HUDEP-2 (cell line): ENCODE results near the gene DCXR.

Experiments
- DNase-seq, 76 experiments: peaks; one replicate each; lab custom pipeline; 2025; ENCODE audit not compliant: unreplicated experiment in 76 of 76; lab: John Stamatoyannopoulos, UW

Gene DCXR

DNA sequence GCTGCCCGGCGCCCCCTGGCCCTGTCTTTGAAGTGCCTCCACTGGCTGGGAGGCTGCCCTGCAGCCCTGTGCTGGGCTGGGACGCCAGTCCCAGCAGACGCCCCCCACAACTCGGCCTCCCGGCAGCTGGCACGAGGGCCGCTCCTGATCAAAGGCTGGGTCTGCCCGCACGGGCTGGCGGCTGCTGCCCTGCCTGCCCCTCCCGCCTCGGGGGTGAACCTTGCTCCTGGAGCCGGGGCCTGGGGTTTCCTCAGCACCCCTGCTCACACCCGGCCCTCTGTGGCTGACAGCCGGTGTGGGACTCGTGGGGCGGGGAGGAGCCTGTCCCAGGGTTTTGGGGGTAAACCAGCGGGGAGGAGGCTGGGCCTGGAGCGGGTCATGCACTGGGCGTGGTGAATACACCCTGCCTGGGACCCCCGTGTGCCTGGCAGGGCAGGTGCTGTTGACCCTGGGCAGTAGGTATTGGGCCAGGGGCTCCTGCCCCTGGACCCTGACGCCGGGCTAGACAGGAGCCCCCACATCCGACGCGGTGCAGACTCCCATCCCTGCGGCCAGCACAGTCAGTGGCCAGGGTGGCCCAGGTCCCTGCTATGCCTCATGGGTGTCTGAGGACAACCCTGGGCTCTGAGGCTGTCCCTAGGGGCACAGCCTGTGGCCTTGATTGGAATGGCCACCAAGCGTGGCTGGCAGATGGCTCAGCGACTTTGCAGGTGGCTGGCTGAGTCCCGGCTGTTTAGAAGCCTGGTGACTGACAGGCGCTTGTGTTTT, 36.5 kb downstream of the DCXR start:
- no peak for DNase-seq

GRCh38 chr17:81999976-82000802, 37.3 kb downstream of the DCXR start:
- DNase-seq = no peak

DNA sequence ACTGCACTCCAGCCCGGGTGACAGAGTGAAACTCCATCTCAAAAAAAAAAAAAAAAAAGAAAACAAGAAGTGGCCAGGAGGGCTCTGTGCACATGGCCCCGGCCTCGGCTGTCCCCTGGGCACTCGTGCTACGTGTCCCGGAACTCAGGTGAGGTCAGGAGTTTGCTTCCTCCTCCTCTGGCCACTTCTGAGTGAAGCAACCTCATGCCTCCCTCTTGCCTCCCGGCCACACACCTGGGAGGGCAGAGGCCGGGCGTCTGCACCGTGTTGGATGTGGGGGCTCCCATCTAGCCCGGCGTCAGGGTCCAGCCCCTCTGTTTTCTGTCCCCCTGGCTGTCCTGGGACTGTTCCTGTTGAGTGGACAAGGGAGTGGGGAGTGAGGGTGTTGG, 37.9 kb downstream of the DCXR start:
- no peak for DNase-seq

DNA sequence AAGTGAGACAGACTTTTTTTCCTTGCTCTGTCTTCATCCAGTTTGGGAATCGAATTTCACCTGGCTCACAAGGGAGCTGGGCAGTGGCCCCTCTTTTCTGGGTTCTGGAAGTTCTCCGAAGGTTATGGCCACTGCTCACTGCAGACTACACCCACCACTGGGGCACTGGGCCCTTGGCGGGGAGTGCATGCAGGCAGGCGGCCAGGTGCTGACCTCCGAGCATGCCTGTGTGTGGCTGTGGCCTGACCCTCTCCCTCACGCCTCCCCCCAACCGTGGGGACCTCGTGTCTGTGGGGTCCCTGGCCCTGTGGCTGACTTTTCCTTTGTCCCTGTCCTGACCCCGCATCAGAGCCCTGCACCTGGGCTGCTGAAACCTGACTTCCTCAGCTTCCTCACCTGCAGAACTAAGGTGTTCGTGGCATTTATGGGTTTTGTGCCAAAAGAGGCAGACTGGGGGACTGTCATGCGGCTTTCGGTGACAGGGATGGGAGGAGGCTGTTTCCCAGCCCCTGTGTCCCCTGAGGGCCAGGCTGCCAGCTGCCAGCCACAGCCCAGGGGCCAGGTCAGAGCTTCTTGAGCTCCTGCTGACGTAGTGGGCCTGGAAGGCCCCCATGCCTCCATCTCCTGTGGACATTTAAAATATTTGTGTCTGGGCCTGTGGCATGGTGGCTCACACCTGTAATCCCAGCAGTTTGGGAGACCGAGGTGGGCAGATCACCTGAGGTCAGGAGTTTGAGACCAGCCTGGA, 38.6 kb downstream of the DCXR start:
- DNase-seq = no peak

GRCh38 chr17:81998212-81998611, 39.3 kb downstream of the DCXR start:
- DNase-seq = no peak

- DNase-seq = no peak
Measured at GRCh38 chr17:81996757-81997441, 40.6 kb downstream of the DCXR start.

DNA sequence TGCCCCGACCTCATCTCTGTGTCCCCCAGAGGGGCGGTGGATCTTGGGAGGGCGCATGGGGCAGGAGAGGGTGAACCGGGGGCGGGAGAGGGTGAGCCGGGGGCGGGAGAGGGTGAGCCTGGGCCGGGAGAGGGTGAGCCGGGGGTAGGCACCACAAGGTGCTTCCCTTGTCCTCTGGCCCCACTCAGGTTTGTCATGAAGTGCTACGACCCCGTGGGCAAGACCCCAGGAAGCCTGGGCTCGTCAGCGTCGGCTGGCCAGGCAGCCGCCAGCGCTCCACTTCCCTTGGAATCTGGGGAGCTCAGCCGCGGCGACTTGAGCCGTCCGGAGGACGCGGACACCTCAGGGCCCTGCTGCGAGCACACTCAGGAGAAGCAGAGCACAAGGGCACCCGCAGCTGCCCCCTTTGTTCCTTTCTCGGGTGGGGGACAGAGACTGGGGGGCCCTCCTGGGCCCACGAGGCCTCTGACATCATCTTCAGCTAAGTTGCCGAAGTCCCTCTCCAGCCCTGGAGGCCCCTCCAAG, 41.2 kb downstream of the DCXR start:
- no peak for DNase-seq

- no peak for DNase-seq
Measured at GRCh38 chr17:81995463-81996231, 41.9 kb downstream of the DCXR start.

DNA sequence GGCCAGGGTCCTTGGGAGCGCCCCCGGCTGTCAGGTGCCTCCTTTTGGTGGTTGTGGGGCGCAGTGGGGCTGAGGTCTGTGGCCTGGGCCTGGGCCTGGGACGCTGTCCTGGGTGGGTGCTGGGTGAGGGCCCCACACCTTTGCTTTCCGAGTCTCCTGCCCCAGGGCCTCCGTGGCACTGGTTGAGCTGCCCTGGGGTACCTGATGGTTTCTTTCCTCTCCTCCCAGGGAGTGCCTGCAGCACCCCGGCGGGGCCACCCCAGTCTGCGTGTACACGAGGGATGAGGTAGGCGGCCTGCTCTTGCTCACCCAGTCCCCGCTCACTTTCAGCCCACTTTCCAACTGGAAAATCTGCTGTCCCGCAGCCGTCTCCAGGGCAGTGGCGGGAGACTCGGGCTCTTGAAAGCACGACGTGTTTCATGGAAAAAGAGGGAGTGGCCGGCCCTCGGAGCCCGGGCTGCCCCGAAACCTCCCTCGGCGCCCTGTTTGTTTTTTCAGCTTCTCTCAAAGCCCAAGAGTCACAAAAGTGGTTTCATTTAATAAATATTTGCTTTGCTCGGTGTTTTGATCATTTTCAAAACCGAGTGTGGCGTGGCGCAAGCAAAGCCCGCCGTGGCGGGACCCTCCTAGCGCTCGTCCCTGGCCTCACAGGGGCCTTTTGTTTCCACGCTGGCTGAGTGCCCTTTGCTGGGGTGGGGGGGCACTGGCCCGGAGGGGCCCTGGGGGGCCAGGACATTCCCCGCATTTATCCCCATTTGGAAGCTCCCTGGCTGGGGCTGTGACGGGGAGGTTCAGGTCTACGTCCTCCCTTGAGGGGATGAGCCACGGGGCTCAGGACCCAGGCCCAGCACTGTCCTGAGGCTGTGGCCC, 42.7 kb downstream of the DCXR start:
- DNase-seq = no peak

GRCh38 chr17:81993729-81994592, 43.5 kb downstream of the DCXR start:
- DNase-seq = no peak

GRCh38 chr17:81992306-81993102, 45.0 kb downstream of the DCXR start:
- no peak for DNase-seq

DNA sequence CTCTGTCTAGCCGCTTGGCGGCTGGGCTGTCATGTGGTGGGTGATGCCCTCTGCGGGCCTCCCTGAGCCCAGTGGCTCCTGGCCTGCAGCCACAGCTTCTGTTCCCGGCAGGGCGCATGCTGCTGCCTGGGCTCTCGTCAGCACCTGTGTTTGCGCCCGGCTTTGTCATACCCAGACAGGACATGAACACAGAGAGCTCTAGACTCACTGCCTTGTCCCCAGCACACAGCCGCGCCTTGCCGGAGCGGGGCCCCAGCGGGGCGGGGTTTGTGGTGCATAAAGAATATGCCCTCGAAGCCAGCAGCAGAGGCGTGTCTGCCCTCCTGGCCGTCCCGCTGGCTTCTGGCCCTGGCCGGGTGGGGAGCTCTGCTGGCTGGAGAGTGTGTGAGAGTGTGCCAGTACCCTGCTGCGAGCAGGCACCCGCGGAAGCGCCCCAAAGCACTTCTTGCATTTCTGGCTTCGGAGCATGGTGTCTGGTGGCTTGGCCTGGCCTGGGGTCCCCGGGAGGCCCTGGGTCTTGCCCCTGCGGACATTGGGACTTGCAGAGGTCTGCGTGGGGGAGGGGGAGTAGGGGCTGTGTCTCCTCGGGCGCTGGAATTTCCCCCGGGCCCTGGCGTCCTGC, 45.7 kb downstream of the DCXR start:
- DNase-seq = peak in 73 of 76 experiments; percentile 33 to 96 (median 87)

DNA sequence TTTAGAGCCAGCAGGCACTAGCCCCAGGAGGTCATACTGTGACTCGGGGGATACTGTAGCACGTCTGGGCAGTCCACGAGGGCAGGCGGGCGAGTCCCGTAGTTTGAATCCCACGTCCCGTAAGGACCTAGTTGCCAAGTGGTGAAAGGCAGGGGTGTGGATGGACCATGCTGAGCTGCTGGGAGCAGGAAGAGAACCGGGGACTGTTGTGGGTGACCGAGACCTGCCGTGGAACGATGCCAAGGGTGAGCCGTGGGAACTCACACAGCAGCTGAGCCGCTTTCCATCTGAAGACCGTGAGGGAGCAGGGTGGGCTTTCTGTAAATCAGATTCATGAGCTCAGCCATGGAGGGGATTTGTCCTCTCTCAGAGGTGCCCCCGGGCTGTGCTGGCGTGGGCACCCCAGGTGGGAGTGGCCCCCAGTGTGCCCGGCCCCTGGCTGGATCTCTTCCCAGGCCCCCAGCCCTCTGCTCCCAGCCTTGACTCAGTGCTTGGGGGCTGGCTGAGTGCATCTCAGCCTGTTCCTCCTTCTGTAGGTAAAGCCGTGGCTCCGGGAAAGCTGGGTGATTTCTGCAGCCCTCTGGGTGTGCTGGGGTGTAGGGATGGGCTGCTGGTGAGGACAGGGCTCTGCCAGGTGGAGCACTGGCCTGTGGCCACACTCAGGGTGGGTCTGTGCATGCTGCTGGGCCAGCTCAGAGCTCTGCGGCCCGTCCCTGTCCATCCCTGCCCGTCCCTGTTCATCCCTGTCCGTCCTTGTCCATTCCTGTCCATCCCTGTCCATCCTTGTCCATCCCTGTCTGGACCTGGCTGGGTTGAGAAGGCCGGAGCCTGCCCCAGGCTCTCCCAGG, 46.4 kb downstream of the DCXR start:
- DNase-seq = no peak

- DNase-seq = no peak
Measured at GRCh38 chr17:81987161-81987770, 50.2 kb downstream of the DCXR start.

DNA sequence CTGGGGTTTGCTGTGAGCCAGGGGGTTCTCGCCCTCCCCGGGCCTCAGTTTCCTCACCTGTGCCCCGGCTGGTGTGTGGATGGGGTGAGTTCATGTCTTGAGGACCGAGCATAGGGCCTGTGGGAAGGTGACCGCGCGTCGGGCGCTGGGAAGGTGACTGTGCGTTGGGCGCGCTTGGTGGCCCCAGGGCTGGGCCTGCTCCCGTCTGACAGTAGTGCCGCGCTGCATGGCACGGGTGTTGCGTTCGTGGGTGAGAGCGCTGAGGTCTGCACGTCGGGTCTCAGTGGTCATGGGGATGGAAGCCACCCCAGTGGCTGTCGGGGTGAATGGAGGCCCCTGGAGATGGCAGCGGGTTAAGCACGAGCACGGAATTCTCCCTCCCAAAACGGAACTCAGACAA, 50.9 kb downstream of the DCXR start:
- no peak for DNase-seq
